Measurements from ENCODE around the gene FGB.

FGB gene

GRCh38 chr4:154565704-154566103 lies 2.9 kb downstream of the FGB start:
- in situ Hi-C loops (cut with MboI; ENCODE audit: low sequenced_read_pairs) = no loop called here

DNA sequence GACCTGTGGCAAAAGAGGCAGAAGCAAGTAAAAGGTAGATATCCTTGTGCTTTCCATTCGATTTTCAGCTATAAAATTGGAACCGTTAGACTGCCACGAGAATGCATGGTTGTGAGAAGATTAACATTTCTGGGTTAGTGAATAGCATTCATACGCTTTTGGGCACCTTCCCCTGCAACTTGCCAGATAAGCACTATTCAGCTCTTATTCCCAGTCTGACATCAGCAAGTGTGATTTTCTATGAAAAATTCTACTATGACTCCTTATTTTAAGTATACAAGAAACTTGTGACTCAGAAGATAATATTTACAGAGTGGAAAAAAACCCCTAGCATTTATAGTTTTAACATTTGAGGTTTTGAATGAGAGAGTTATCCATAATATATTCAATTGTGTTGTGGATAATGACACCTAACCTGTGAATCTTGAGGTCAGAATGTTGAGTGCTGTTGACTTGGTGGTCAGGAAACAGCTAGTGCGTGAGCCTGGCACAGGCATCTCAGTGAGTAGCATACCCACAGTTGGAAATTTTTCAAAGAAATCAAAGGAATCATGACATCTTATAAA lies 3.9 kb downstream of the FGB start:
- in situ Hi-C loops (cut with MboI; ENCODE audit: low sequenced_read_pairs) = no loop called here

GRCh38 chr4:154569028-154569427 lies 6.2 kb downstream of the FGB start:
- in situ Hi-C loops (cut with MboI; ENCODE audit: low sequenced_read_pairs) = no loop called here

DNA sequence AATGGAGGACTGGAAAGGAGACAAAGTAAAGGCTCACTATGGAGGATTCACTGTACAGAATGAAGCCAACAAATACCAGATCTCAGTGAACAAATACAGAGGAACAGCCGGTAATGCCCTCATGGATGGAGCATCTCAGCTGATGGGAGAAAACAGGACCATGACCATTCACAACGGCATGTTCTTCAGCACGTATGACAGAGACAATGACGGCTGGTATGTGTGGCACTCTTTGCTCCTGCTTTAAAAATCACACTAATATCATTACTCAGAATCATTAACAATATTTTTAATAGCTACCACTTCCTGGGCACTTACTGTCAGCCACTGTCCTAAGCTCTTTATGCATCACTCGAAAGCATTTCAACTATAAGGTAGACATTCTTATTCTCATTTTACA lies 6.8 kb downstream of the FGB start:
- in situ Hi-C loops (cut with MboI; ENCODE audit: low sequenced_read_pairs) = no loop called here

- in situ Hi-C loops (cut with MboI; ENCODE audit: low sequenced_read_pairs) = no loop called here
Measured at GRCh38 chr4:154573190-154573870, 10.5 kb downstream of the FGB start.

GRCh38 chr4:154574311-154574710 lies 11.5 kb downstream of the FGB start:
- in situ Hi-C loops (cut with MboI; ENCODE audit: low sequenced_read_pairs) = no loop called here

GRCh38 chr4:154577324-154577723 lies 14.5 kb downstream of the FGB start:
- in situ Hi-C loops (cut with MboI; ENCODE audit: low sequenced_read_pairs) = no loop called here

DNA sequence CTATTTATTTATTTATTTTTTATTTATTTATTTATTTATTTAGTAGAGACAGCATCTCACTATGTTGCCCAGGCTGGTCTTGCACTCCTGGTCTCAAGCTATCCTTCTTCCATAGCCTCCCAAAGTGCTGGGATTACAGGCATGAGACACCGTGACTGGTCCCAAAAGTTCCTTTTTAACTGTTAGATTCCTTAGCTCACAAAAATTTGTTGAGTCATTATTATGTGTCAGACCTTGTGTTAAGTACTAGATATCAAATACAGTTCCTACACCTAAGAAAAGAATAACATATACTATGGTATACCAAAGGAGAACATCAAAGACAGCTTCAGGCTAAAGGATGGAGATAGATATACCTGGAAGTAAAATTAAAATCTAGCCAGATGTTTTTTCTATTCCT lies 16.1 kb downstream of the FGB start:
- in situ Hi-C loops (cut with MboI; ENCODE audit: low sequenced_read_pairs) = no loop called here

DNA sequence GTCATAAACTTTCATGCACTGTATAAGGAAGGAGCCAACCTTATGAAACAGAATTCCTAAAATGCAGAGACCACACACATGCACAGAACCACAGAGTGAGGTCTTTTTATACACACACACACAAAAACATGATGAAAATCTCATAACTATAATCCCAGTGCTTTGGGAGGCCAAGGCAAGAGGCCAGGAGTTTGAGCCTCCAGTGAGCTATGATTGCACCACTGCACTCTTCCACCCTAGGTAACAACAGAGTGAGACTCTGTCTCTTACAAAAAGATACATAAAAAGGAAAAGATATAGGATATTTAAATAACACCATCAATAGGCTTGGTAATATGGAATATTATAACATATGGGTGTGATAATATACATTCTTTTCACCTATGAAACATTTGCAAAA lies 17.1 kb downstream of the FGB start:
- in situ Hi-C loops (cut with MboI; ENCODE audit: low sequenced_read_pairs) = no loop called here

- in situ Hi-C loops (cut with MboI; ENCODE audit: low sequenced_read_pairs) = no loop called here
Measured at GRCh38 chr4:154582723-154583122, 19.9 kb downstream of the FGB start.

DNA sequence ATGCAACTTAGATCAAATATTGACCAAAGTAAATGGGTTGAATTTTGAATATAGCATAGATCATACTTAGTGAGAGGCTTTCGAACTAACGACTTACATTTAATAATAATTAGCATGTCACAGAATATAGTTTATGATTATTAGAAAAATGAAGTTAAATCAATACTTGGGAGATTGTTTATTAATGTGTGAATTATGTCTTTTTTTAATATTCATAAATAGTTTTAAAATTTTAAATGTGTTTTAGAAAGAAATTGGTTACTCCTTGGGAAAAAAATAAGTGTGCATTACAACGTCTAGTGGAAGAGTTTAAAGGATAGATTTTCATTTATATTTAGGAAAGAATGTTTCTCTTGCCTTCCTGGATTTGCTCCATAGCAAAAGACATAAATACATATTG lies 20.4 kb downstream of the FGB start:
- in situ Hi-C loops (cut with MboI; ENCODE audit: low sequenced_read_pairs) = no loop called here

DNA sequence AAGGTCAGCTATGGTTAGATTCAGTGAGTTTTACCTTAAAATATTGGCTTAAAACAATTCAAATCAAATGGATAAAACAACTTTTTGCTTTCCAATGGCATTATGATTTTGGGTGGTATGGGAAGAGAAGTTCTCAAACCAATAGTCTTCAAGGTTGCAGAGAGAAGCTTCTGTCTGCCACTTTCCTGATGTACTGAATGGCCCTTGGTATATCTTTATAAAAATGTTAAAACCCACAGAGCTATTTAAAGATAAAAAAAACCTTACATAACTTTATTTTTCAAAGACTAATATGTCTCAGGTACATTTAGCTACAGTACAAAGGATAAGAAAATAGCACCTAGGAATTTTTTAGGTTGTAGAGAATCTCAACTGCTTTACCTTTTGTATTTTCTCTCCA lies 20.9 kb downstream of the FGB start:
- in situ Hi-C loops (cut with MboI; ENCODE audit: low sequenced_read_pairs) = no loop called here

GRCh38 chr4:154584259-154584658 lies 21.4 kb downstream of the FGB start:
- in situ Hi-C loops (cut with MboI; ENCODE audit: low sequenced_read_pairs) = no loop called here

DNA sequence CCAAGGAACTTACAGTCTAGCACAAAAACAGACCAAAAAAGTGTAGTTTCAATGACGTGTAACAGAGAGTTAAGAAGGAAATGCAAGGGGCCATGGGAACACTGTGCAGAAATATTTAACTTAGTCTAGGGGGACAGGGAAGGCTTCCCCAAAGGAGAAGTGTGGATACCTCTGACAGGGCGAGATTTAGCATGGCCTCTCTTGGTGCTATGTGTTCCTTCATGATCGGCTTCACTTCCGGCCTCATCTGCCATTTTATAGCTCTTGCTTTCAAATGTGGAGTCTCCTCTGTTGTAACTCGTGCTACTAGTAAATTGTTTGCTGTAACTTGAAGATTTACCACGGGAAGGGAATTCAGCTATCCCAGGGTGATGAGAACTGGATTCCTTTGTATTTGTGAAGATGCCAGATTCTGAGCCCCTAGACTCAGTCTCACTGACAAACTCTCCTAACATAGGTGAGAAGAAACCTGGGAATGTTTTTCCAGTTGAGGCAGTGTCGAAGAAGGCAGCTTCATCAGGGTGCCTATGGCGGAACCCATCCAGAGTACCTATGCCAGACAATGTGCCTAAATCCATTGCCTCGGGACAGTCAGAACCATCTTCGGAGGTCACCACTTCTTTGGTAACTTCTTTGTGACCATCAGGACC lies 22.7 kb downstream of the FGB start:
- in situ Hi-C loops (cut with MboI; ENCODE audit: low sequenced_read_pairs) = no loop called here

- in situ Hi-C loops (cut with MboI; ENCODE audit: low sequenced_read_pairs) = no loop called here
Measured at GRCh38 chr4:154586296-154587033, 23.7 kb downstream of the FGB start.

DNA sequence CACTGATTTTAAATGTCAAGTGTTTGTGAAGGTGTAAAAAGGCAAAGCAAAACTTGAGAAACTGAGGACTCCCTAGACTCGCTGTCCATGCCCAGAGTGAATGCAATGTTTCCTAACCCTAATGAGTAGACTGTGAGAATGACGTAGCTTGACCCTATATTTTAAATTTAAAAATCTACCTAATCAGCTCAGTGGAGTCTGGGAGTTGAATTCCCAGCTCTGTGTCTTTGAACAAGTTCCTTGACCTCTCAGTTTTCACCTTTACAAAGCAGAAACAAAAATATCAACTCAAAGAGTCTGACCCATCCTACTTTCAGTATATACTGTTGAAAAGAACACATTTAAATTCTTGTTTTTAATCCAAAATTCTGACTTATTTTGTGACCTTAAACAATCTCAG lies 25.4 kb downstream of the FGB start:
- in situ Hi-C loops (cut with MboI; ENCODE audit: low sequenced_read_pairs) = no loop called here

DNA sequence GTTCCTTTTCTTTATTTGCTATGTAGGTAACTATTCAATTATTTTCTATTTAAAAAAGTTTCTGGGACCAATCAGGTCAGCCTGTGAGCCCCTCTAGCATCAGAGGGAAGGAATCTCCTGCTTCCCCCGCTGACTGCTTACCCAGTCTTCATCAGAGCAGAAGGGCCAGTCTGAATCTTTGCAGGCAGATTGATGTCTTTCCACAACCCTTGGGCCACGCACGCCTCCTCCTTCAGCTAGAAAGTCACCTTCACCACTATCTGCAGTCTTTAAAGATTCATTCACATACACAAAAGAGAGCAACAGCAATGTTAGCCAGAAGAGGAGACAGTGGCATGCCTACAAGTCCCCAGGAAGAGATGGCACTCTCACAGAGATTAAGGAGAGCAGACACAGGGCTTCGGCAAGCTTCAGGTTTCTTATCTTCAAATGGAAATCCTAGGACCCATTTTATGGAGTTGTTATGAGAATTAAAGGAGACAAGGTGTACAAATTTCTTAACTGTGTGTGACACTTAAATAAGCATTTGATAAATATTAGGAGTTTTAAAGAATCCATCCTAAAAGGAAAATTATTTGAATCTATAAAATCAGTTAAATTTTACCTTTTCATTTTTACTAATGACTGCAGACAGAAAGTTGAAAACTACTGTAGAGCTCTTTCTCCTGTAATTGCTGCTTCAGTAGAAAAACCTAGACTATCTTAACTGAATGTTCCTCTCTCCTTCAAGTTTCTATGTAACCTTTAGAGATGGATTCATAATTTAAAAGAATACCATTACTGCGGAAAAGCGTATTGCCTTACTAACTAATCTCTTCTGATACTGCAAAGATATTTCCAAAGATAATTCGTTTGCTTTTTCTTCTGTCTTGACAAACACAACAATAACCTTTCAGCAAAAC lies 26.7 kb downstream of the FGB start:
- in situ Hi-C loops (cut with MboI; ENCODE audit: low sequenced_read_pairs) = no loop called here

DNA sequence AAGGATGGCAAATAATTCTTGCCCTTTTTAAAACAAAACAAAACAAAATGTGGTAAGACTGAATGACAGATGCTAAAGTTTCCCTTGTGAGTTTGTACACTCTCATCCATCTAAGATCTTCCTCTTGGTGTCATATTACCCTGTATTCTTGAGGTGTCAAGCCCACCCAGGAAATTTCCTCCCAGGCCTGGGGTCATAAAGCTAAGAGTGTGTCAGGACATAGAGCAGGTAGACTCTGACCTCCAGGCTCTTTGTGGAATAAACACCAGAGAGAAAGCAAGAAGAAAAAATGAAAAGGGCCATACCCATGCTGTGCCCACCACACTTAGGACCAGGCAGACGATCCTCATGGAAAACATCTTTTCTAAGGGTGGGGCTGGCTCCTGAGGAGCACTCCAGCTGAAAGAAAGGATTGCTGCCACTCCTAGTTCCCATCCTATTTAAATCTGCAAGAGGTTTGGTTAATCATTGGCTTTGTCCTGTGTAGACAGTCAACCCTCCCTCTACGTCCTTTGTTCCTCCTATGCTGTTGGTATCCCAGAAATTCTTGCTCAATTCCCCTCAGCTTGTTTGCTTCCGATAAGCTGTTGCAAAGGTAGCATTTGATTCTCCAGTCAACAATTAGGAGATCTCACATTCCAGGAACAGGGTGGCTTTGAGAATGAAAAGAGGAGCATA lies 27.7 kb downstream of the FGB start, which contains the start of gene FGA:
TSS of gene FGA (minus strand) at position 414 of the 678 bp plus-strand sequence. CDS start at position 359, 55 bp downstream.
- in situ Hi-C loops (cut with MboI; ENCODE audit: low sequenced_read_pairs) = no loop called here

DNA sequence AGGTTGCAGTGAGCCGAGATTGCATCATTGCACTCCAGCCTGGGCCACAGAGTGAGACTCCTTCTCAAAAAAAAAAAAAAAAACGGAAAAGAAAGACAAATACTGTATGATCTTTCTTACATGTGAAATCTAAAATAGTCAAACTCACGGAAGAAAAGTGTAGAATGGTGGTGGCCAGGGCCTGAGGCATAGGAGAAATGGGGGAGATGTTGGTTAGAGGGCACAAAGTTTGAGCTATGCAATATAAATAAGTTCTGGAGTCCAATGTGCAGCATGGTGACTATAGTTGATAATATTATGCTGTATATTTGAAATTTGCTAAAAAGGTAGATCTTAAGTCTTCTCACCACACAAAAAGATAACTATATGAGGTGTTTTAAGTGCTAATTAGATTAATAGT lies 29.1 kb downstream of the FGB start:
- in situ Hi-C loops (cut with MboI; ENCODE audit: low sequenced_read_pairs) = no loop called here

DNA sequence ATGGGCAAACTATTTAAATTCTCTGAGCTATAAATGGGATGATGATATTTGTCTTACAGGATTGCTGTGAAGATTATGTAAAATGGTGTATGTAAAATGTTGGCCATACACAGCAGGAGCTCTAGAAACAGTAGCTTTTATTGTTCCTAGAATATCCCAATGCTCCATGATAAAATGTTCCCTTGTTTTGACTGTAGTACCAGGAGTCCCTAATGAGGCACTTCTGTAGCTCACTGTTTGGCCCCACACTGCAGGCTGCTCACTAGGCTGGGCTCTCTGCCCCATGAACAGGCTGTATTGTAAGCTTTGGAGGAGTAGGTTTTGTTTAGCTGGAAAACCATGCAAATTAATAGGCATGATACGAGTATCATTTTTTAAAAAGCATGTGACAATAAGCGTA lies 31.1 kb downstream of the FGB start:
- in situ Hi-C loops (cut with MboI; ENCODE audit: low sequenced_read_pairs) = no loop called here

All from HL-60/S4 treated with retinoic acid at 250 ng/mL for 4 days and 3 days (cell line).